Endothelial cell (in vitro differentiated cells): ENCODE results near the gene PAPLN. TPM values are rescaled to one million over a fixed set of nuclear protein-coding genes. Genes with fewer than 3 reads are reported as not detected.

Experiments
- DNase-seq: peaks from one replicate; pipeline ENCODE4 v3.0.0; 2021; ENCODE audit warnings: low spot score
- H3K27ac Mint-ChIP-seq: one replicate; pipeline ENCODE4 v1.8.0; 2021; ENCODE audit warnings: mixed read lengths, inconsistent platforms; ENCODE audit not compliant: unreplicated experiment
- H3K27me3 Mint-ChIP-seq: one replicate; pipeline ENCODE4 v1.8.0; 2021; ENCODE audit warnings: mild to moderate bottlenecking, moderate library complexity, mixed read lengths, inconsistent platforms; ENCODE audit not compliant: unreplicated experiment
- H3K36me3 Mint-ChIP-seq: one replicate; pipeline ENCODE4 v1.8.0; 2021; ENCODE audit warnings: mild to moderate bottlenecking, low read depth, mixed read lengths, inconsistent platforms; ENCODE audit not compliant: unreplicated experiment
- H3K4me1 Mint-ChIP-seq: one replicate; pipeline ENCODE4 v1.8.0; 2021; ENCODE audit warnings: mild to moderate bottlenecking, mixed read lengths, inconsistent platforms; ENCODE audit not compliant: unreplicated experiment
- H3K4me3 Mint-ChIP-seq: one replicate; pipeline ENCODE4 v1.8.0; 2021; ENCODE audit warnings: mild to moderate bottlenecking, mixed read lengths, inconsistent platforms; ENCODE audit not compliant: unreplicated experiment
- H3K9me3 Mint-ChIP-seq: one replicate; pipeline ENCODE4 v1.8.0; 2021; ENCODE audit warnings: mixed read lengths, inconsistent platforms; ENCODE audit not compliant: unreplicated experiment
- total RNA-seq: library from RNA; stranded (reverse); fragmentation: NEBNext Ultra II Directional; extraction: Animal tissue kit (Norgen Biotek cat#: 25700); gene quantifications from one replicate; pipeline ENCODE4 v1.2.1, GENCODE V29; 2021; ENCODE audit not compliant: unreplicated experiment
- TF ChIP-seq, protein P1 (sequence below): fragments of 200-600 bp; sonication (generic); IDR thresholded peaks from one replicate; pipeline ENCODE4 v1.5.0; 2021; ENCODE audit warnings: antibody characterized with exemption; ENCODE audit not compliant: unreplicated experiment

PAPLN gene
- total RNA-seq, 1 donor from 2014 or later = 1.1 TPM

DNA sequence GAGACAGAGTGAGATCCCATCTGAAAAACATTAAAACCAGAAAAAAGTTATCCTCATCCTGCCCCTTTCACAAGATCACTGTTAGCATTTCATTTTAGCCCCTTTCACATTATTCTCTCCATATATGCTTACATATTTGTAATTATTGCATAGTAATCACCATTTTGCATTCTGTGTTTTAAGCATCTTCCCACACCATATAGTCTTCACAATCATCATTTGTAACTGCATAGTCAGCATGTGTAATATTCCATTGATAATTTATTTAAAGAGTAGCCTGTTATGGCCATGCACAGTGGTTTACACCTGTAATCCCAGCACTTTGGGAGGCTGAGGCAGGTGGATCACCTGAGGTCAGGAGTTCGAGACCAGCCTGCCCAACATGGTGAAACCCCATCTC is 11.8 kb downstream of the PAPLN start:
- H3K4me3 Mint-ChIP-seq = no peak overlapping the region
- peaks cover 7% of the 10 kb centered on the region for H3K9me3 Mint-ChIP-seq
- no peak for DNase-seq
- peaks cover 8% of the 10 kb centered on the region for H3K4me1 Mint-ChIP-seq
- H3K27ac Mint-ChIP-seq = no peak overlapping the region
- TF ChIP-seq, protein P1, sequence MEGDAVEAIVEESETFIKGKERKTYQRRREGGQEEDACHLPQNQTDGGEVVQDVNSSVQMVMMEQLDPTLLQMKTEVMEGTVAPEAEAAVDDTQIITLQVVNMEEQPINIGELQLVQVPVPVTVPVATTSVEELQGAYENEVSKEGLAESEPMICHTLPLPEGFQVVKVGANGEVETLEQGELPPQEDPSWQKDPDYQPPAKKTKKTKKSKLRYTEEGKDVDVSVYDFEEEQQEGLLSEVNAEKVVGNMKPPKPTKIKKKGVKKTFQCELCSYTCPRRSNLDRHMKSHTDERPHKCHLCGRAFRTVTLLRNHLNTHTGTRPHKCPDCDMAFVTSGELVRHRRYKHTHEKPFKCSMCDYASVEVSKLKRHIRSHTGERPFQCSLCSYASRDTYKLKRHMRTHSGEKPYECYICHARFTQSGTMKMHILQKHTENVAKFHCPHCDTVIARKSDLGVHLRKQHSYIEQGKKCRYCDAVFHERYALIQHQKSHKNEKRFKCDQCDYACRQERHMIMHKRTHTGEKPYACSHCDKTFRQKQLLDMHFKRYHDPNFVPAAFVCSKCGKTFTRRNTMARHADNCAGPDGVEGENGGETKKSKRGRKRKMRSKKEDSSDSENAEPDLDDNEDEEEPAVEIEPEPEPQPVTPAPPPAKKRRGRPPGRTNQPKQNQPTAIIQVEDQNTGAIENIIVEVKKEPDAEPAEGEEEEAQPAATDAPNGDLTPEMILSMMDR = no peak
- no peaks in the 10 kb centered on the region for H3K36me3 Mint-ChIP-seq
- peaks cover 7% of the 10 kb centered on the region for H3K27me3 Mint-ChIP-seq

DNA sequence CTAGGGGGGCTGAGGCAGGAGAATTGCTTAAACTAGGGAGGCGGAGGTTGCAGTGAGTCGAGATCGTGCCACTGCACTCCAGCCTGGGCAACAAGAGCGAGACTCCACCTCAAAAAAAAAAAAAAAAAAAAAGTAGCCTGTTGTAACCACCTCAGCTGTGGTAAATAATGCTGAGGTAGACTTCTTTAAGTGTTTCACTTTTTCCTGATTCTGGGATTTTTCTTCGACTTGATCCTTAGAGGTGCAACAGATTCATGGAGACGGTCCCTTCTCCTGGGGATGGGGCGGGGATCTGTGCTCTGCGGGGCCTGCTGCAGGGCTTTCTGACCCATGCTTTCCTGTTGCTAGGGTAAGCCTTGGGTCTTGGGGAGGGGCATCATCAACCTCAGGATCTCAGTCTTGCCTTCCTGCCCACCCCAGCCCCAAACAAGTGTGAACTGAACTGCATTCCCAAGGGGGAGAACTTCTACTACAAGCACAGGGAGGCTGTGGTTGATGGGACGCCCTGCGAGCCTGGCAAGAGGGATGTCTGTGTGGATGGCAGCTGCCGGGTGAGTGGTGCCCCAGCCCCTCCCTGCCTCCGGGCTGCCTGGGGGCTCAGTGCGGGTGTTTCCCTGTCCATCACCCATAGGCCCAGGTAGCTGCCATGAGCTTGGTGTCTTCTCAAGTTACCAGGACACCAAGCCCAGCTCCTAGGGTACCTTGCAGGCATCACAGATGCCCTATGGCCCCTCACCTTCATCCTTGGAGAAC is 12.4 kb downstream of the PAPLN start:
- Mint-ChIP-seq H3K4me1 (peaks cover 8% of the 10 kb centered on the region), H3K4me3 (no peak overlapping the region), H3K36me3 (no peaks in the 10 kb centered on the region), H3K9me3 (peaks cover 7% of the 10 kb centered on the region), H3K27ac (no peak overlapping the region), H3K27me3 (peaks cover 8% of the 10 kb centered on the region)
- TF ChIP-seq, protein P1 = no peak
- no peak for DNase-seq

DNA sequence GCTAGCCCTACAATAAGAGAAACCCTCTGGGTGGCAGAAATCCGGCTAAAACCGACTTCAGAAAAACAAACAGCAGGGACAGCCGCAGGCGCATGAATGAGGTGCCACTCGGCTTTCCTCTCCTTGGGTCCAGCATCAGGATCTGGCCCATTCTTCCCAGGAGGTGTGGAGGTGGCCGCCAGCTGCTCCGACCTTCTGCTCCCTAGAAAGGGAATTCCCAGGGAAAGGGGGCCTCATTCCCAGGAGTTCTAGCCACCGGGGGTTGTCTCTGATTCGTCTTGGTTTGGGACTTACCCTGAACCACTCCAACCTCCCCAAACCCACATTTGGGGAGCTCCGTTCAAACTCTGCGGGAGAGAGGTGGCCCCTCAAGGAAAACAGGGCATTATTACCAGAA is 13.0 kb downstream of the PAPLN start:
- H3K4me3 Mint-ChIP-seq = no peak overlapping the region
- peaks cover 10% of the 10 kb centered on the region for H3K27me3 Mint-ChIP-seq
- H3K27ac Mint-ChIP-seq = no peak overlapping the region
- H3K9me3 Mint-ChIP-seq = peaks cover 7% of the 10 kb centered on the region
- no peaks in the 10 kb centered on the region for H3K36me3 Mint-ChIP-seq
- no peak for DNase-seq
- TF ChIP-seq, protein P1 = no peak
- H3K4me1 Mint-ChIP-seq = peaks cover 8% of the 10 kb centered on the region

DNA sequence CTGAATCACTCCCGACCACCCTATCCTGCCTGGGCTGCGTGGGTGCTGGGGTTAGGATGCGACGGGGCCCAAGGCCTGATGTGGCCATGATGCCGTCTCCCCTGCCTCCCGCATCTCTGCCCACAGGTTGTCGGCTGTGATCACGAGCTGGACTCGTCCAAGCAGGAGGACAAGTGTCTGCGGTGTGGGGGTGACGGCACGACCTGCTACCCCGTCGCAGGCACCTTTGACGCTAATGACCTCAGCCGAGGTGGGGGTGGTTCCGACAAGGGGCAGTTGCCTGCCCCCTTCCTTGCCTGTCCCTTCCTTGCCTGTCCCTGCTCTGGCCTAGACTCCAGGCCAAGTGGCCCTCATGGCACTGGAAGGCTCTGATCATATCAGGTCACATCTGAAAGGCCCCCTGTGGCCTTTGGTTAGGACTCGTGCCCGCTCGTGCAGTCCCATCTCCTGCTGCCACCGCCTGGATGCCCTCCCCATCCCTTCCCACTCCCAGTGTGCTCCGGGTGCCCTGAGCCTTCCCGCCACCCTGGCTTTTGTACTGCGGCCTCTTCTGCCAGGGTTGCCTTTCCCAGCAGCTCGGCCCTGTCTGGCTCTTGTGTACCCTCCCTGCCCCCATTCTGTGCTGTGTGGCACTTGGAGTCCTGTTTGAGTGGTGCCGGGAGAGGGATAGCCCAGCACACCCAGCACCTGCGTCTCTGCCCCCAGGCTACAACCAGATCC is 13.6 kb downstream of the PAPLN start:
- Mint-ChIP-seq H3K9me3 (peaks cover 7% of the 10 kb centered on the region), H3K4me3 (no peak overlapping the region), H3K4me1 (peaks cover 8% of the 10 kb centered on the region), H3K27ac (no peak overlapping the region), H3K36me3 (no peaks in the 10 kb centered on the region), H3K27me3 (peaks cover 10% of the 10 kb centered on the region)
- TF ChIP-seq, protein P1 = no peak
- DNase-seq = no peak
